Neuronal stem cell (in vitro differentiated cells): Measurements from ENCODE around the gene TLE3.

Experiments
- DNase-seq: peaks from one replicate; pipeline ENCODE4 v3.0.0-alpha.2; 2013; ENCODE audit warnings: low spot score
- H2AFZ ChIP-seq: one replicate; pipeline ENCODE4 v1.6.1; 2013; ENCODE audit warnings: mild to moderate bottlenecking, low read length, inconsistent platforms
- H2AK5ac ChIP-seq: 2 replicates; pipeline ENCODE4 v1.6.1; 2013; ENCODE audit warnings: low read depth, mild to moderate bottlenecking, inconsistent platforms, low read length, moderate library complexity, mixed read lengths
- H2BK120ac ChIP-seq: 2 replicates; pipeline ENCODE4 v1.6.1; 2013; ENCODE audit warnings: low read depth, mild to moderate bottlenecking, inconsistent platforms, low read length, moderate library complexity, mixed read lengths
- H2BK12ac ChIP-seq: one replicate; pipeline ENCODE4 v1.6.1; 2013; ENCODE audit warnings: low read length, inconsistent platforms
- H2BK15ac ChIP-seq: 2 replicates; pipeline ENCODE4 v1.6.1; 2013; ENCODE audit warnings: mild to moderate bottlenecking, low read length, inconsistent platforms, mixed read lengths
- H2BK5ac ChIP-seq: one replicate; pipeline ENCODE4 v1.6.1; 2013; ENCODE audit warnings: inconsistent platforms, mild to moderate bottlenecking, low read length, moderate library complexity
- H3K14ac ChIP-seq: one replicate; pipeline ENCODE4 v1.6.1; 2013; ENCODE audit warnings: low read length, inconsistent platforms
- H3K18ac ChIP-seq: 2 replicates; pipeline ENCODE4 v1.6.1; 2013; ENCODE audit warnings: low read length, inconsistent platforms
- H3K23ac ChIP-seq: 2 replicates; pipeline ENCODE4 v1.6.1; 2013; ENCODE audit warnings: low read depth, mild to moderate bottlenecking, mixed read lengths, low read length, inconsistent platforms; ENCODE audit not compliant: poor library complexity
- H3K27ac ChIP-seq: replicated peaks from 3 replicates; pipeline ENCODE4 v1.5.1; 2013; ENCODE audit warnings: low read length, inconsistent platforms
- H3K27me3 ChIP-seq, 3 experiments: 2 replicates each; pipeline ENCODE4 v1.6.1; 2013; ENCODE audit warnings: low read length in 3 of 3, mild to moderate bottlenecking in 2 of 3, inconsistent platforms in 1 of 3, low read depth in 1 of 3, mixed read lengths in 1 of 3, moderate library complexity in 1 of 3; ENCODE audit not compliant: control insufficient read depth in 3 of 3, insufficient read depth in 3 of 3
- H3K36me3 ChIP-seq, 2 donors: replicated peaks in 1 of 2; 2 replicates each; pipeline ENCODE4 v1.6.1; 2013; ENCODE audit warnings: low read length in 2 of 2; ENCODE audit not compliant: control insufficient read depth in 2 of 2, insufficient read depth in 2 of 2
- H3K4ac ChIP-seq: 2 replicates; pipeline ENCODE4 v1.6.1; 2013; ENCODE audit warnings: inconsistent platforms, mild to moderate bottlenecking, low read length, moderate library complexity
- H3K4me1 ChIP-seq, 2 donors: 1 replicate in 1 of 2; 2 replicates in 1 of 2; pipeline ENCODE4 v1.6.1; 2013; ENCODE audit warnings: low read length in 2 of 2, low read depth in 1 of 2; ENCODE audit not compliant: control insufficient read depth in 2 of 2, insufficient read depth in 1 of 2
- H3K4me2 ChIP-seq: one replicate; pipeline ENCODE4 v1.6.1; 2013; ENCODE audit warnings: mild to moderate bottlenecking, low read length, inconsistent platforms; ENCODE audit not compliant: insufficient read depth, poor library complexity, severe bottlenecking
- H3K4me3 ChIP-seq, 2 donors: 2 replicates each; pipeline ENCODE4 v1.5.1; 2013; ENCODE audit warnings: low read length in 2 of 2, mild to moderate bottlenecking in 2 of 2, inconsistent platforms in 1 of 2, moderate library complexity in 1 of 2
- H3K79me1 ChIP-seq: one replicate; pipeline ENCODE4 v1.6.1; 2013; ENCODE audit warnings: low read depth, mild to moderate bottlenecking, inconsistent platforms, low read length, moderate library complexity
- H3K9ac ChIP-seq: one replicate; pipeline ENCODE4 v1.6.1; 2013; ENCODE audit warnings: mild to moderate bottlenecking, low read depth, low read length, inconsistent platforms; ENCODE audit not compliant: poor library complexity
- H3K9me3 ChIP-seq, 2 donors: replicated peaks in 1 of 2; 2 replicates each; pipeline versions ENCODE3 to v1.6.1; 2013; ENCODE audit warnings: low read length in 2 of 2, mild to moderate bottlenecking in 2 of 2, inconsistent platforms in 1 of 2, low read depth in 1 of 2, mixed read lengths in 1 of 2, moderate library complexity in 1 of 2; ENCODE audit not compliant: control insufficient read depth in 2 of 2, insufficient read depth in 1 of 2
- H4K8ac ChIP-seq: one replicate; pipeline ENCODE4 v1.6.1; 2013; ENCODE audit warnings: low read depth, mild to moderate bottlenecking, inconsistent platforms, low read length, moderate library complexity
- H4K91ac ChIP-seq: one replicate; pipeline ENCODE4 v1.6.1; 2013; ENCODE audit warnings: low read length, low read depth, mild to moderate bottlenecking, inconsistent platforms; ENCODE audit not compliant: poor library complexity
- WGBS, 2 donors: extraction: QIAGEN DNeasy Blood & Tissue Kit; methylation state at CpG; one replicate each; pipeline ENCODE4 v1.1.7; 2013; ENCODE audit warnings: missing lambda C conversion rate in 2 of 2, mixed read lengths in 1 of 2; ENCODE audit not compliant: insufficient read length in 2 of 2, insufficient replicate concordance in 1 of 2; ENCODE audit errors: extremely low coverage in 2 of 2; 5-methylcytosine and 5-hydroxymethylcytosine counted together

TLE3 gene

GRCh38 chr15:70089692-70089971 is 8.1 kb downstream of the TLE3 start:
- Histone ChIP-seq H4K91ac (no peak overlapping the region), H2AFZ (no peak overlapping the region), H4K8ac (no peak overlapping the region), H3K9ac (no peak overlapping the region), H2BK120ac (no peak overlapping the region), H2AK5ac (no peak overlapping the region), H2BK15ac (no peak overlapping the region), H3K18ac (no peak overlapping the region), H2BK5ac (no peak overlapping the region), H3K23ac (no peak overlapping the region), H3K27me3 (no peaks in the 10 kb centered on the region), H3K4me3 (no peak overlapping the region), H3K9me3 (no peaks in the 10 kb centered on the region), H3K79me1 (peaks cover 3% of the 10 kb centered on the region), H3K4me1 (peaks cover 35 to 52% of the 10 kb centered on the region in 2 donors), H3K4me2 (no peak overlapping the region), H3K14ac (no peak overlapping the region), H3K27ac (no peak overlapping the region), H3K36me3 (peaks cover 0 to 73% of the 10 kb centered on the region in 2 donors), H2BK12ac (no peak overlapping the region), H3K4ac (no peak overlapping the region)
- no peak for DNase-seq
- no CpG with 5 or more reads among the region's 6 CpGs for WGBS, 2 donors

GRCh38 chr15:70088887-70089691 is 8.6 kb downstream of the TLE3 start:
- no CpG with 5 or more reads among the region's 23 CpGs for WGBS, 2 donors
- Histone ChIP-seq H4K8ac (no peak overlapping the region), H3K18ac (no peak overlapping the region), H2AFZ (no peak overlapping the region), H2AK5ac (no peak overlapping the region), H3K23ac (no peak overlapping the region), H3K14ac (no peak overlapping the region), H3K27me3 (no peaks in the 10 kb centered on the region), H3K36me3 (peaks cover 1 to 73% of the 10 kb centered on the region in 2 donors), H3K4ac (no peak overlapping the region), H2BK12ac (no peak overlapping the region), H3K4me1 (peaks cover 39 to 47% of the 10 kb centered on the region in 2 donors), H3K27ac (no peak overlapping the region), H3K9me3 (no peaks in the 10 kb centered on the region), H3K4me2 (no peak overlapping the region), H3K4me3 (no peak overlapping the region), H2BK5ac (no peak overlapping the region), H3K9ac (no peak overlapping the region), H2BK15ac (no peak overlapping the region), H2BK120ac (no peak overlapping the region), H3K79me1 (peaks cover 3% of the 10 kb centered on the region), H4K91ac (no peak overlapping the region)
- DNase-seq: no peak

- Histone ChIP-seq H2AK5ac (no peak overlapping the region), H3K4me3 (no peak overlapping the region), H3K4ac (no peak overlapping the region), H4K8ac (no peak overlapping the region), H3K9ac (no peak overlapping the region), H3K4me1 (peaks cover 40 to 49% of the 10 kb centered on the region in 2 donors), H4K91ac (no peak overlapping the region), H3K27ac (no peak overlapping the region), H3K9me3 (no peaks in the 10 kb centered on the region), H2BK5ac (no peak overlapping the region), H2BK15ac (no peak overlapping the region), H2AFZ (no peak overlapping the region), H3K23ac (no peak overlapping the region), H2BK120ac (no peak overlapping the region), H3K14ac (no peak overlapping the region), H2BK12ac (no peak overlapping the region), H3K79me1 (peaks cover 3% of the 10 kb centered on the region), H3K36me3 (peaks cover 1 to 71% of the 10 kb centered on the region in 2 donors), H3K27me3 (no peaks in the 10 kb centered on the region), H3K18ac (no peak overlapping the region), H3K4me2 (no peak overlapping the region)
- no peak for DNase-seq
- WGBS, 2 donors: no CpG with 5 or more reads among the region's 3 CpGs
Observed at GRCh38 chr15:70088455-70088854, 9.3 kb downstream of the TLE3 start.

GRCh38 chr15:70087708-70088352 is 9.9 kb downstream of the TLE3 start:
- no peak overlapping the region for H3K4me2 ChIP-seq
- H2BK120ac ChIP-seq: no peak overlapping the region
- H2BK5ac ChIP-seq: no peak overlapping the region
- H3K18ac ChIP-seq: no peak overlapping the region
- H3K27ac ChIP-seq: no peak overlapping the region
- H3K23ac ChIP-seq: no peak overlapping the region
- no peak overlapping the region for H3K14ac ChIP-seq
- no peak overlapping the region for H3K4me3 ChIP-seq
- H3K79me1 ChIP-seq: peaks cover 3% of the 10 kb centered on the region
- no peak overlapping the region for H3K4ac ChIP-seq
- H3K9me3 ChIP-seq: no peaks in the 10 kb centered on the region
- DNase-seq: no peak
- H4K91ac ChIP-seq: no peak overlapping the region
- WGBS, 2 donors: no CpG with 5 or more reads among the region's 12 CpGs
- peaks cover 42 to 53% of the 10 kb centered on the region in 2 donors for H3K4me1 ChIP-seq
- H3K27me3 ChIP-seq: no peaks in the 10 kb centered on the region
- H2AK5ac ChIP-seq: no peak overlapping the region
- no peak overlapping the region for H3K9ac ChIP-seq
- H3K36me3 ChIP-seq: peaks cover 1 to 67% of the 10 kb centered on the region in 2 donors
- H2AFZ ChIP-seq: no peak overlapping the region
- H2BK15ac ChIP-seq: no peak overlapping the region
- H4K8ac ChIP-seq: no peak overlapping the region
- no peak overlapping the region for H2BK12ac ChIP-seq
